H9 (cell line): ENCODE measurements around the gene SEMA3G. TPM values are rescaled to one million over a fixed set of nuclear protein-coding genes. Genes with fewer than 3 reads are reported as not detected.

Source experiments
- DNase-seq: peaks from one replicate; pipeline ENCODE4 v3.0.0-alpha.2; 2017
- H2AFZ ChIP-seq: one replicate; pipeline ENCODE4 v1.6.1; 2013; ENCODE audit warnings: mild to moderate bottlenecking, low read length, control low read depth, moderate library complexity
- H2AK5ac ChIP-seq: 2 replicates; pipeline ENCODE4 v1.6.1; 2013; ENCODE audit warnings: low read length, control low read depth, mixed read lengths; ENCODE audit not compliant: insufficient read length
- H2BK120ac ChIP-seq: one replicate; pipeline ENCODE4 v1.6.1; 2013; ENCODE audit warnings: low read depth, mild to moderate bottlenecking, low read length, control low read depth, inconsistent platforms; ENCODE audit not compliant: poor library complexity, severe bottlenecking
- H2BK12ac ChIP-seq: 2 replicates; pipeline ENCODE4 v1.6.1; 2013; ENCODE audit warnings: low read length, control low read depth, mixed read lengths, low read depth; ENCODE audit not compliant: insufficient read length
- H2BK15ac ChIP-seq: 2 replicates; pipeline ENCODE4 v1.6.1; 2013; ENCODE audit warnings: low read depth, low read length, control low read depth
- H2BK20ac ChIP-seq: one replicate; pipeline ENCODE4 v1.6.1; 2013; ENCODE audit warnings: low read depth, mild to moderate bottlenecking, low read length, control low read depth, inconsistent platforms; ENCODE audit not compliant: poor library complexity, severe bottlenecking
- H2BK5ac ChIP-seq: 2 replicates; pipeline ENCODE4 v1.6.1; 2013; ENCODE audit warnings: low read length, control low read depth, mixed read lengths; ENCODE audit not compliant: insufficient read length
- H3K14ac ChIP-seq: 2 replicates; pipeline ENCODE4 v1.6.1; 2013; ENCODE audit warnings: low read length, control low read depth; ENCODE audit not compliant: insufficient read depth
- H3K18ac ChIP-seq: 2 replicates; pipeline ENCODE4 v1.6.1; 2013; ENCODE audit warnings: low read depth, mild to moderate bottlenecking, mixed read lengths, low read length, control low read depth; ENCODE audit not compliant: insufficient read length
- H3K23ac ChIP-seq: 2 replicates; pipeline ENCODE4 v1.6.1; 2013; ENCODE audit warnings: low read length, control low read depth, mixed read lengths, low read depth; ENCODE audit not compliant: insufficient read length
- H3K23me2 ChIP-seq: 2 replicates; pipeline ENCODE4 v1.6.1; 2013; ENCODE audit warnings: low read depth, mild to moderate bottlenecking, mixed read lengths, low read length, control low read depth; ENCODE audit not compliant: insufficient read length, poor library complexity, severe bottlenecking
- H3K27ac ChIP-seq: 2 replicates; pipeline ENCODE4 v1.5.1; 2013; ENCODE audit warnings: low read length, control low read depth, mixed read lengths, low read depth; ENCODE audit not compliant: insufficient read length
- H3K27me3 ChIP-seq: 2 replicates; pipeline ENCODE4 v1.6.1; 2013; ENCODE audit warnings: low read length, control low read depth, inconsistent platforms; ENCODE audit not compliant: insufficient read depth
- H3K4ac ChIP-seq: 2 replicates; pipeline ENCODE4 v1.6.1; 2013; ENCODE audit warnings: low read depth, mild to moderate bottlenecking, control low read depth, inconsistent platforms, low read length, moderate library complexity
- H3K4me1 ChIP-seq: 2 replicates; pipeline ENCODE4 v1.6.1; 2013; ENCODE audit warnings: low read length, control low read depth, inconsistent platforms; ENCODE audit not compliant: insufficient read depth
- H3K4me2 ChIP-seq: 2 replicates; pipeline ENCODE4 v1.6.1; 2013; ENCODE audit warnings: low read length, control low read depth, mixed read lengths; ENCODE audit not compliant: insufficient read length, insufficient read depth
- H3K56ac ChIP-seq: 2 replicates; pipeline ENCODE4 v1.6.1; 2013; ENCODE audit warnings: low read depth, mild to moderate bottlenecking, mixed read lengths, low read length, control low read depth; ENCODE audit not compliant: insufficient read length
- H3K79me1 ChIP-seq: 2 replicates; pipeline ENCODE4 v1.6.1; 2013; ENCODE audit warnings: low read depth, mild to moderate bottlenecking, moderate library complexity, low read length, control low read depth, inconsistent platforms; ENCODE audit not compliant: insufficient read depth, poor library complexity, severe bottlenecking
- H3K79me2 ChIP-seq: 2 replicates; pipeline ENCODE4 v1.6.1; 2013; ENCODE audit warnings: low read length, control low read depth, inconsistent platforms; ENCODE audit not compliant: insufficient read depth
- H3K9ac ChIP-seq: 2 replicates; pipeline ENCODE4 v1.6.1; 2013; ENCODE audit warnings: low read length, control low read depth, mixed read lengths; ENCODE audit not compliant: insufficient read length; ENCODE audit errors: extremely low read depth
- H3K9me3 ChIP-seq: one replicate; pipeline ENCODE4 v1.6.1; 2013; ENCODE audit warnings: low read depth, low read length, inconsistent platforms; ENCODE audit not compliant: control insufficient read depth
- H3T11ph ChIP-seq: one replicate; pipeline ENCODE4 v1.6.1; 2013; ENCODE audit warnings: mild to moderate bottlenecking, low read length, control low read depth, inconsistent platforms
- H4K20me1 ChIP-seq: one replicate; pipeline ENCODE4 v1.6.1; 2013; ENCODE audit not compliant: control insufficient read depth, insufficient read length, insufficient read depth
- H4K5ac ChIP-seq: 2 replicates; pipeline ENCODE4 v1.6.1; 2013; ENCODE audit warnings: low read depth, mild to moderate bottlenecking, mixed read lengths, low read length, control low read depth; ENCODE audit not compliant: insufficient read length
- H4K8ac ChIP-seq: replicated peaks from 2 replicates; pipeline ENCODE4 v1.6.1; 2013; ENCODE audit warnings: low read length, control low read depth, mixed read lengths, low read depth; ENCODE audit not compliant: insufficient read length
- H4K91ac ChIP-seq: 2 replicates; pipeline ENCODE4 v1.6.1; 2013; ENCODE audit warnings: low read depth, mild to moderate bottlenecking, moderate library complexity, mixed read lengths, low read length, control low read depth; ENCODE audit not compliant: insufficient read length
- H3K27ac Mint-ChIP-seq, 3 experiments: 2 replicates in 2 of 3; 3 replicates in 1 of 3; pipeline ENCODE4 v1.8.0; 2020 to 2021; ENCODE audit warnings: mixed read lengths in 3 of 3, mild to moderate bottlenecking in 1 of 3, moderate library complexity in 1 of 3
- H3K27me3 Mint-ChIP-seq: 2 replicates; pipeline ENCODE4 v1.8.0; 2021; ENCODE audit warnings: low read depth, mild to moderate bottlenecking, moderate library complexity, mixed read lengths
- H3K36me3 Mint-ChIP-seq, 3 experiments: 2 replicates in 2 of 3; 3 replicates in 1 of 3; pipeline ENCODE4 v1.8.0; 2020 to 2021; ENCODE audit warnings: low read depth in 3 of 3, mixed read lengths in 3 of 3; ENCODE audit not compliant: insufficient read depth in 1 of 3
- H3K4me1 Mint-ChIP-seq, 2 experiments: 2 replicates each; pipeline ENCODE4 v1.8.0; 2020; ENCODE audit warnings: mixed read lengths in 2 of 2
- H3K4me3 Mint-ChIP-seq, 2 experiments: 2 replicates in 1 of 2; 3 replicates in 1 of 2; pipeline ENCODE4 v1.8.0; 2020 to 2021; ENCODE audit warnings: mild to moderate bottlenecking in 2 of 2, mixed read lengths in 2 of 2, moderate library complexity in 1 of 2
- H3K9me3 Mint-ChIP-seq, 2 experiments: 2 replicates in 1 of 2; 3 replicates in 1 of 2; pipeline ENCODE4 v1.8.0; 2020; ENCODE audit warnings: mild to moderate bottlenecking in 2 of 2, mixed read lengths in 2 of 2, moderate library complexity in 1 of 2
- CTCF ChIP-seq: fragments of 200-600 bp; sonication (generic); conservative IDR thresholded peaks from 3 replicates; pipeline ENCODE4 v1.8.0; 2021; ENCODE audit warnings: antibody characterized with exemption, mild to moderate bottlenecking
- WGBS: extraction: QIAGEN DNeasy Blood & Tissue Kit; methylation state at CpG from one replicate; pipeline ENCODE4 v1.1.7; 2013; ENCODE audit warnings: missing lambda C conversion rate, low lambda C conversion rate, mixed read lengths; ENCODE audit not compliant: insufficient read length; ENCODE audit errors: extremely low coverage; 5-methylcytosine and 5-hydroxymethylcytosine counted together
- total RNA-seq: library from RNA; stranded (reverse); gene quantifications from 2 replicates; pipeline ENCODE4 v1.2.1, GENCODE V29; 2021

Gene SEMA3G
- total RNA-seq, 1 experiment from 2014 or later = 2.4 TPM

DNA sequence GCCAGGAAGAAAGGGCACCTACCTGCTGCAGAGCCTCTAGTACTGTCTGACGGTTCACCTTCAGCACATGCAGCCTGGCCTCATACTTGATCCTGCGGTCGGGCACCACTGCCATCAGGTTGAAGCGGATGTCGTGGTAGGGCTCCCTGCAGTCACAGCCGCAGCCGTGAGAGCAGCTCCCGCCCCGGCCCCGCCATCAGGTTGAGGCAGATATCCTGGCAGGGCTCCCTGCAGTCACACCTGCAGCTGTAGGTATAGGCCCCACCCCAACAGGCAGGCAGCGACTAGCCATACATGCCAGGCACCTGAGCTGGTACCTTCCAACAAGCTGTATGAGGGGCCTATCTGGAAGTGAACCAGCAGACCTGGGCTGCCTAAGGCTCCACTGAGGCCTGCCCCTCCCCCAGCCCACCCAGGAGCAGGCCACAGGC, 38.7 kb downstream of the SEMA3G start:
- H2BK5ac ChIP-seq = no peak overlapping the region
- peaks cover 4% of the 10 kb centered on the region for H3K79me1 ChIP-seq
- no CpG with 5 or more reads among the region's 11 CpGs for WGBS
- H3K23me2 ChIP-seq = peaks cover 14% of the 10 kb centered on the region
- H3T11ph ChIP-seq = no peak overlapping the region
- no peak overlapping the region for H2BK15ac ChIP-seq
- H3K27ac ChIP-seq = no peak overlapping the region
- H3K36me3 Mint-ChIP-seq = peaks cover 36 to 70% (median 68%) of the 10 kb centered on the region in 3 experiments
- H3K79me2 ChIP-seq = peaks cover 3% of the 10 kb centered on the region; the same call in 1 of the 2 replicates
- H3K4me1 ChIP-seq = no peaks in the 10 kb centered on the region
- H3K23ac ChIP-seq = no peak overlapping the region
- no peak for TF ChIP-seq CTCF
- no peak overlapping the region for H2BK12ac ChIP-seq
- H3K9ac ChIP-seq = no peak overlapping the region
- H4K5ac ChIP-seq = no peak overlapping the region
- no peak overlapping the region for H3K4me2 ChIP-seq
- H3K4me1 Mint-ChIP-seq = peaks cover 12 to 13% of the 10 kb centered on the region in 2 experiments
- H3K14ac ChIP-seq = no peak overlapping the region
- H3K27ac Mint-ChIP-seq = no peak overlapping the region
- no peaks in the 10 kb centered on the region for H3K9me3 ChIP-seq
- DNase-seq = no peak
- H3K27me3 ChIP-seq = no peaks in the 10 kb centered on the region
- no peak overlapping the region for H2BK120ac ChIP-seq
- no peak overlapping the region for H3K4me3 Mint-ChIP-seq
- no peak overlapping the region for H2AFZ ChIP-seq
- no peaks in the 10 kb centered on the region; a peak in 1 of 5 replicates for H3K9me3 Mint-ChIP-seq
- H3K56ac ChIP-seq = no peak overlapping the region
- H3K27me3 Mint-ChIP-seq = no peaks in the 10 kb centered on the region
- H2BK20ac ChIP-seq = no peak overlapping the region
- no peak overlapping the region for H4K8ac ChIP-seq
- no peak overlapping the region for H3K4ac ChIP-seq
- H3K18ac ChIP-seq = no peak overlapping the region
- no peaks in the 10 kb centered on the region for H4K20me1 ChIP-seq
- H4K91ac ChIP-seq = no peak overlapping the region
- no peak overlapping the region for H2AK5ac ChIP-seq
